Loucy (cell line): ENCODE data around the gene ERICH6B.

ENCODE experiments used
- H2AFZ ChIP-seq: fragments of 200-600 bp; sonication (generic); 2 replicates; pipeline ENCODE4 v1.6.0; 2016; ENCODE audit warnings: antibody characterized with exemption, mild to moderate bottlenecking, low read length, moderate library complexity
- H3F3A ChIP-seq: fragments of 200-600 bp; 2 replicates; pipeline ENCODE4 v1.6.0; 2016; ENCODE audit warnings: antibody characterized with exemption, low read depth, mild to moderate bottlenecking
- H3K27me3 ChIP-seq: fragments of 200-600 bp; sonication (generic); 2 replicates; pipeline ENCODE4 v1.6.1; 2014; ENCODE audit warnings: low read length, mild to moderate bottlenecking; ENCODE audit not compliant: insufficient read depth, poor library complexity, severe bottlenecking
- H3K36me3 ChIP-seq: fragments of 200-600 bp; sonication (generic); 2 replicates; pipeline ENCODE4 v1.6.1; 2016; ENCODE audit warnings: low read length; ENCODE audit not compliant: insufficient read depth
- H3K4me1 ChIP-seq: fragments of 200-600 bp; sonication (generic); 2 replicates; pipeline ENCODE4 v1.5.1; 2014; ENCODE audit warnings: low read length, mild to moderate bottlenecking; ENCODE audit not compliant: insufficient read depth, poor library complexity, severe bottlenecking
- H3K4me2 ChIP-seq: fragments of 200-600 bp; sonication (generic); 2 replicates; pipeline ENCODE4 v1.6.0; 2014; ENCODE audit warnings: antibody characterized with exemption, low read length, low read depth, mild to moderate bottlenecking; ENCODE audit not compliant: poor library complexity, severe bottlenecking
- H3K4me3 ChIP-seq: fragments of 200-600 bp; sonication (generic); 2 replicates; pipeline ENCODE4 v1.5.1; 2014; ENCODE audit warnings: low read length, mild to moderate bottlenecking, mixed read lengths; ENCODE audit not compliant: poor library complexity, severe bottlenecking
- H3K79me2 ChIP-seq: fragments of 200-600 bp; sonication (generic); 2 replicates; pipeline ENCODE4 v1.6.1; 2014; ENCODE audit warnings: low read length; ENCODE audit not compliant: insufficient read depth
- H3K9ac ChIP-seq: fragments of 200-600 bp; sonication (generic); 2 replicates; pipeline ENCODE4 v1.6.0; 2014; ENCODE audit warnings: mild to moderate bottlenecking, low read depth, low read length, moderate library complexity; ENCODE audit not compliant: poor library complexity, severe bottlenecking
- H3K9me2 ChIP-seq: fragments of 200-600 bp; sonication (generic); replicated peaks from 2 replicates; pipeline ENCODE4 v1.6.1; 2016; ENCODE audit warnings: low read depth, low read length, mixed read lengths
- H3K9me3 ChIP-seq: fragments of 200-600 bp; sonication (generic); 2 replicates; pipeline ENCODE4 v1.6.1; 2014; ENCODE audit warnings: mild to moderate bottlenecking, antibody characterized with exemption, low read length, low read depth; ENCODE audit not compliant: insufficient read depth
- H4K20me1 ChIP-seq: fragments of 200-600 bp; sonication (generic); 2 replicates; pipeline ENCODE4 v1.6.0; 2014; ENCODE audit warnings: antibody characterized with exemption, low read length, mild to moderate bottlenecking; ENCODE audit not compliant: insufficient read depth, poor library complexity, severe bottlenecking
- EZH2phosphoT487 ChIP-seq: fragments of 200-600 bp; IDR thresholded peaks from 2 replicates; pipeline ENCODE4 v1.6.1; 2018; ENCODE audit warnings: antibody characterized with exemption, mild to moderate bottlenecking, moderate library complexity, borderline replicate concordance
- TF ChIP-seq, protein P1 (sequence below): fragments of 200-600 bp; sonication (generic); conservative IDR thresholded peaks from 2 replicates; pipeline ENCODE4 v1.5.1; 2014; ENCODE audit warnings: mild to moderate bottlenecking, antibody characterized with exemption, low read length

ERICH6B gene

DNA sequence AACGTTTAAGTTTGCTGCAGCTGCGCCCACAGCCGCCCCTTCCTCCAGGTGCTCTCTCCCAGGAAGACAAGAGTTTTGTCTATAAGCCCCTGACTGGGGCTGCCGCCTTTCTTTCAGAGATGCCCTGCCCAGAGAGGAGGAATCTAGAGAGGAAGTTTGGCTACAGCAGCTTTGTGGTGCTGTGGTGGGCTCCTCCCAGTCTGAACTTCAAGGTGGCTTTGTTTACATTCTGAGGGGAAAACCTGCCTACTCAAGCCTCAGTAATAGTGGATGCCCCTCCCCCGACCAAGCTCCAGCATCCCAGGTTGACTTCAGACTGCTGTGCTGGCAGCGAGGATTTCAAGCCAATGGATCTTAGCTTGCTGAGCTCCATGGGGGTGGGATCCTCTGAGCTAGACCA, 6.4 kb upstream of the ERICH6B start:
- peaks cover 6% of the 10 kb centered on the region for H3K4me1 ChIP-seq
- H3K27me3 ChIP-seq, result no peaks in the 10 kb centered on the region
- no peak overlapping the region for H2AFZ ChIP-seq
- TF ChIP-seq EZH2phosphoT487, result no peak
- TF ChIP-seq, protein P1, sequence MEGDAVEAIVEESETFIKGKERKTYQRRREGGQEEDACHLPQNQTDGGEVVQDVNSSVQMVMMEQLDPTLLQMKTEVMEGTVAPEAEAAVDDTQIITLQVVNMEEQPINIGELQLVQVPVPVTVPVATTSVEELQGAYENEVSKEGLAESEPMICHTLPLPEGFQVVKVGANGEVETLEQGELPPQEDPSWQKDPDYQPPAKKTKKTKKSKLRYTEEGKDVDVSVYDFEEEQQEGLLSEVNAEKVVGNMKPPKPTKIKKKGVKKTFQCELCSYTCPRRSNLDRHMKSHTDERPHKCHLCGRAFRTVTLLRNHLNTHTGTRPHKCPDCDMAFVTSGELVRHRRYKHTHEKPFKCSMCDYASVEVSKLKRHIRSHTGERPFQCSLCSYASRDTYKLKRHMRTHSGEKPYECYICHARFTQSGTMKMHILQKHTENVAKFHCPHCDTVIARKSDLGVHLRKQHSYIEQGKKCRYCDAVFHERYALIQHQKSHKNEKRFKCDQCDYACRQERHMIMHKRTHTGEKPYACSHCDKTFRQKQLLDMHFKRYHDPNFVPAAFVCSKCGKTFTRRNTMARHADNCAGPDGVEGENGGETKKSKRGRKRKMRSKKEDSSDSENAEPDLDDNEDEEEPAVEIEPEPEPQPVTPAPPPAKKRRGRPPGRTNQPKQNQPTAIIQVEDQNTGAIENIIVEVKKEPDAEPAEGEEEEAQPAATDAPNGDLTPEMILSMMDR, result no peak
- 0 out of 2 replicates have a peak, but pooled peaks cover 4% of the 10 kb centered on the region for H3F3A ChIP-seq
- H3K79me2 ChIP-seq, result no peaks in the 10 kb centered on the region
- H3K9me2 ChIP-seq, result no peaks in the 10 kb centered on the region
- H4K20me1 ChIP-seq, result no peaks in the 10 kb centered on the region
- no peak overlapping the region for H3K4me3 ChIP-seq
- no peak overlapping the region for H3K4me2 ChIP-seq
- H3K9me3 ChIP-seq, result no peaks in the 10 kb centered on the region
- no peaks in the 10 kb centered on the region for H3K36me3 ChIP-seq
- no peak overlapping the region for H3K9ac ChIP-seq

DNA sequence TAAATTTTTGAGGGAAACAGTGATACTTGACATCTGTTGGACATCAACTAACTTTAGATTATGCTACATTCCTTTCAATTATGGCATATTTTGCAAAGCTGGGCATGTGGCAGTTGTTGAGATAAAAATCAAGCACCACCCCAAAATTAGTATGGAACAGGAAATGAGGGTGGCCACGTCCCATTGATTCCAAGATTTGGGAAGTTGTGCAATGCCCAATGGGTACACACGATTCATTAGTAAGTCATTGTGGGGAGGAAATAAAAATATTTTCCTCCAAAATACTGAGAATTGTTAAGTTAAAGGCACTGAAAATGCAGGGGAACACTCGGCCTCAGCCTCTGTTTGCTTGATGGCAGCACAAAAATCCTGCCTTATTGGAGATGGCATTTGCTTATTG, 7.6 kb downstream of the ERICH6B start:
- H3K9ac ChIP-seq, result no peak overlapping the region
- no peak for TF ChIP-seq EZH2phosphoT487
- TF ChIP-seq, protein P1, result no peak

DNA sequence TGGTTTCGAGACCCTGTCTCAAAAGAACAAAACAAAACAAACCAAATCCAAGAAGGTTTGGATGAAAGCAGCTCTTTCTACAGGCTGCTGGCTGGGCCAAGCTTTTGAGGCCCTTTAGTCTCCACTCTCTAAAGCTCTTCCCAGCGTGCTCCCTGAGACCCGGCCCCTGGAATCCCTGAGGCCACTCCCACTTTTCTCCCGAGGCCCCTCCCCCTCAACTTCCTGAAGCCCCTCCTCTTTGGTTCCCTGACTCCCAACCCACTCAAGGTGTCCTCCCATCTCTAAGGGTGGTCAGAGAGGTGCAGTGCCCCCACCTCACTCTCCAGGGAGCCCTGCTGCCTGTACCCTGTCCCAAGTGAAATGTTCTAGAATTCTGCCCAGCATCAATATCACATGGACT, 10.6 kb downstream of the ERICH6B start:
- Histone ChIP-seq H3K4me2 (no peak overlapping the region), H3K36me3 (no peaks in the 10 kb centered on the region), H3K9me3 (no peaks in the 10 kb centered on the region), H3K79me2 (no peaks in the 10 kb centered on the region), H4K20me1 (no peaks in the 10 kb centered on the region), H3K4me1 (no peaks in the 10 kb centered on the region), H2AFZ (no peak overlapping the region), H3F3A (no peaks in the 10 kb centered on the region), H3K9me2 (no peaks in the 10 kb centered on the region), H3K27me3 (no peaks in the 10 kb centered on the region), H3K9ac (no peak overlapping the region), H3K4me3 (no peak overlapping the region)
- TF ChIP-seq, protein P1, result no peak
- no peak for TF ChIP-seq EZH2phosphoT487

More for the DNA sequence above, 7.6 kb downstream of the ERICH6B start:
- Histone ChIP-seq H3K27me3 (no peaks in the 10 kb centered on the region), H3K36me3 (no peaks in the 10 kb centered on the region), H4K20me1 (no peaks in the 10 kb centered on the region), H3K4me3 (no peak overlapping the region), H3K79me2 (no peaks in the 10 kb centered on the region), H3K4me2 (no peak overlapping the region), H2AFZ (no peak overlapping the region), H3K9me2 (no peaks in the 10 kb centered on the region), H3F3A (no peaks in the 10 kb centered on the region), H3K9me3 (no peaks in the 10 kb centered on the region), H3K4me1 (no peaks in the 10 kb centered on the region)
